ENCODE data around the gene SLC35E3. TPM values are rescaled to one million over a fixed set of nuclear protein-coding genes. Genes with fewer than 3 reads are reported as not detected.

SLC35E3 gene
- 1.8 and 2.7 TPM in 2 replicates for total RNA-seq (2014; rRNA removed; shearing (Covaris generic))

DNA sequence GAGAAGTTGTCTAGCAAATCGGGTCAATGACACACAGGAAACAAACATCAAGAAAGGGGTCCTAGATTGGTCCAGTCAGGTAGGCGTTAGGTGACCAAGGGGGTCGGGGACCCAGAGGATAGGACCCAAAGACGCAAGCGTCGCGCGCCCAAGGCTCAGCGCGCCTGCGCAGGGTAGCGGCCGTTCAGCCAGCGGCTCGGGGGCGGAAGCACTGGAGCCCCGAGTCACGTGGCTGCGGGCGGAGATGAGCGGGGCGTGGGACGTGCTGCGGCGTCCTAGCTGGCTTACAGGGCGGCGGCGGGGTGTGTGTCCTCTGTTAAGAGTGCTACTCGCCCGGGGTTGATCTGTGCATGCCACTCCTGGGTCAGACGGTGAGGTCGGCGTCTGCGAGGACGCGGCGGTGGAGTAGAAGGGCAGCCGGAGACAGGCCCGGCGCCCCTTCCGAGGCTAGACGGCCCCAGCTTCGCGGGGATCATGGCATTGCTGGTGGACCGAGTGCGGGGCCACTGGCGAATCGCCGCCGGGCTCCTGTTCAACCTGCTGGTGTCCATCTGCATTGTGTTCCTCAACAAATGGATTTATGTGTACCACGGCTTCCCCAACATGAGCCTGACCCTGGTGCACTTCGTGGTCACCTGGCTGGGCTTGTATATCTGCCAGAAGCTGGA is at the start of gene SLC35E3:
SLC35E3 (plus strand) TSS at position 273 of the 668 bp plus-strand sequence; CDS start at position 475, 202 bp downstream.
- DNase-seq (ENCODE audit: low spot score), result peak; percentile 78

DNA sequence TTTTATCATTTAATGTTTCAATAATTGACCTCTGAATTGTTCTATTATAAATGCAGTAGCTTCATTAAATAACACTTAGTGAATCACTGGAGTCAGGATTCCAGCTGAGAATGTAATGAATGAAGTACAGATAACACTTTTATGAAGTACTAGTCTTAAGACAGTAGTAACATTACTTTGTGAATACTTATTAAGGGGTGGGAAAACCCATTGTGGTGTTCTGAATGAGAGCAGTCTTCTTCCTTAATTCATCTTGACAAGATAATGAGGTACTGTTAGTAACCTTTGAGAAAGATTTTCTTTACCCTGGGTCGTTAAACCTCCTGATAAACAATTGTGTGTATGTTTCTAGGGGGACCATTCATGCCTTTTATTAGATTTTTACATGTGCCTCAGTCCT is 46.5 kb upstream of the SLC35E3 start:
- DNase-seq (ENCODE audit: low spot score), result no peak

DNA sequence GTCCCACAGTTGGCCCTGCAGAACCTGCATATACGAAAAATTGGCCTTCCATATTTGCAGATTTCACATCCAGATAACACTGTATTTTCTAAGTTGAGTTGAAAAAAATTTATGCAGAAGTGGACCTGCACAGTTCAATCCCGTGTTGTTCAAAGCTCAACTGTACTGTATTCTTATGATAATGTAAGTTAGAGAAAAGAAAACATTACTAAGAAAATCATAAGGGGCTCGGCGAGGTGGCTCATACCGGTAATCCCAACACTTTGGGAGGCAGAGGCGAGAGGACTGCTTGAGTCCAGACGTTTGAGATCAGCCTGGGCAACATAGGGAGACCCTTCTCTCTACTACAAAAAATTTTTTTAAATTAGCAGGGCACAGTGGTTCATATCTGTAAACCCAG is 18.2 kb upstream of the SLC35E3 start:
- DNase-seq (ENCODE audit: low spot score), result no peak

DNA sequence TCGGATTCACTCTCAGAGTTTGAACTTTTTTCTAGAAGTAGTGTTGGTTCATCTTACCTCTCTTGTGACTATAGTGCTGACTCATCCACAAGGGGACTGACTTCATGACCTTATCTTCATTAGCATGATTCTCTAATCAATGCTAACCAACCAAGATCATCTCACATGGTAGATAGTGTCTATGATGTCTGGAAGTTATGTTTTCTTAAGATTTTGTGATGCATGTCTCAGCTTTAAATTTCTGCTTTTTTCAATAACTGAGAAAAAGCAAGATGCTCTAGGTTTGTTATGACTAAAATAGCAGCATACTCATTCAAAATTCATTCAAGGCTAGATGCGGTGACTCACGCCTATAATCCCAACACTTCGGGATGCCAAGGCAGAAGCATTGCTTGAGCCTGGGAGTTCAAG is 12.3 kb upstream of the SLC35E3 start:
- DNase-seq (ENCODE audit: low spot score), result peak; percentile 66

DNA sequence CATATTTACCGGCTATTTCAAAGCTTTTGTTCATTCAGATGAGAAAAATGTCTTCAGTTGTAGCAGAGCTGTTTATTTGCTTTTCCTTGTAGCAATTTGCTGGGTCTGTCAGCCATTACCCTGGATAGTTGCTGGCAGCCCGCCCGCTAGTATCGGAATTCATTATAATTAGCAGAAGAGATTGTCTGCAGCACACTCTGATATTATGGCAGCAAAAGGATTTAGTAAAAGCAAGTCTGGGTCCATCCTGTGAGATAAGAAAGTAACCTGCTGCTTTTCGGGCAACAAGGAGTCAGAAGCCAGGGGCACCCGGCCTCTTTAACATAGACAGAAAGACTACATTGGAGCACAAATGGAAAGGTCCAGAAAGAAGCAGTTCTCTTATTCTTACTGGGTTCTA is 6.1 kb upstream of the SLC35E3 start:
- DNase-seq (ENCODE audit: low spot score), result no peak

DNA sequence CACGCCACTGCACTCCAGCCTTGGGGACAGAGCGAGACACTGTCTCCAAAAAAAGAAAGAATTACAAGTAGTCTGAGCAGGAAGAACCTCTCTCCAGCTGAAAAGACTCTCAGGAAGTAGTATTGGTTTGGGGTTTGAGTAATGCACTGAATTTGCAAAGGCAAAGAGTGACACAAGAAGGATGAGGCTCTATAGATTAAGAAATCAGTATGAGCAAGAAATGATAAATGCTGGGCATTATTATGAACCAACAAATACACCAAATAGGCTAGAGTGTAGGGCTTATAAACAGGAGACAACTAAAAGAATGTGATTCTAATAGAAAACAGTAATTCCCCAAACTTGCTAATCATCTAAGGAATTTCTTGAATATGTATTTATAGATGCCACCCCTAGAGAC is 2.6 kb upstream of the SLC35E3 start:
- DNase-seq (ENCODE audit: low spot score), result no peak

DNA sequence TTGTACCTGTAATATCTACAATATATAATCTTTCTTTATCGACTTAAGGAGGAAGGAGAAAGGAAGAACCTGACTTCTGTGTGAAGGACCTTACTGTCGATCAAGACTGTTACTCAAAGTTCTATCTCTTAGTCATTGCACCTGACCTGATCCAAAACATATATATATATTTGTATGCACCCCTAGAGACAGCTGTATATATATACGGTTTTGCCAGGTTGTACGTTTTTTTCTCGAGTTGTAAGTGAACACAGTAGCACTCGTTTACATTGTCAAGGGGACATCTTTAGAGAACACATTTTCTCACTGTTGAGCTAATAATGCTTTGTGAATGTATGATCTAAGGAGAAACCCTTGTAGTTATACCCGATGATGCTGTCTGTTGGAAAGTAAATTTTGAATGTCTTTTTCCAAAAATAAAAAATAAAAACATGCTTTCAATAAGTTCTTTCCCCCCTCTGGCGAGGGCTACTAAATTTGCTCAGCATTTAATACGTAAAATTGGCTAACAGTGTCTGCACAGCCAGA is 536 bp upstream of the SLC35E3 start:
- no peak for DNase-seq (ENCODE audit: low spot score)

DNA sequence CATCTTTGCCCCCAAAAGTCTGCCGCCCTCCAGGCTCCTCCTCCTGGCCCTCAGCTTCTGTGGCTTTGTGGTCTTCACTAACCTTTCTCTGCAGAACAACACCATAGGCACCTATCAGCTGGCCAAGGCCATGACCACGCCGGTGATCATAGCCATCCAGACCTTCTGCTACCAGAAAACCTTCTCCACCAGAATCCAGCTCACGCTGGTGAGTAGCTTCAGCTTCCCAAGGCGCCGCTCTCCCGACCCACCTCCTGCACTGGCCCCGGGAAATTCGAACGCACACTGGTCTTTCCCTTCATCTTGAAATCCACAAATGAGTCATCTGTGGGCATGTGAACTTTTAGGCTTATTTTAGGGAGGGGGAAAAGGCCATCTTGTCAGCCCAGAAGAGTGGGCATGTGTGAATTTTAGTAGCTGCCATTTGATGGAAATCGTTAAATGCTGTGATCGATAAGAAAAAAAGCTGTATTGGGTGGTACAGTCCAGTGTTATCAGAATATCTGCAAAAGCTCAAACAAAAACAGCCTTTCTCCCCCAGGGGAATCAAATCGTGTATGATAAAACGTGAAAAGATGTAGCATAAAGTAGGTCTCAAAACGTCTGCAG is 700 bp downstream of the SLC35E3 start:
- no peak for DNase-seq (ENCODE audit: low spot score)

DNA sequence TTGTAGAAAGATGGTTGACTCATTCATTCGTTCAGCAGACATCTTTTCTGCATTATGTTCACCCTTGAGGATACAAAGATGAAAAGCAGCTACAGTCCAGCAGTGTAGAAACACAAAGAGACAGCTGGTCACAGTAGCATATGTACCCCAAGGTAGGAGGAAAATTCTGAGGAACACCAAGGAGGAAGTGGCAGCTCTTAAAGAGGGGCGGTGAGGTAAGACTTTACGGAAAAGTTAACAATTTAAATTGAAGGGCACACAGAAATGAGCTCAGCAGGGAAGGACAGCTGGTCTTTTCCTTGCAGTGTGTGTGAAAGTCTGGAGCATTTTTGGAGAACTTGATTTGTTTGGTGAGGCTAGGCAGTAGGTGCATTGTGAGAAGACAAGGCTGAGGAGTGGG is 3.5 kb downstream of the SLC35E3 start:
- no peak for DNase-seq (ENCODE audit: low spot score)

DNA sequence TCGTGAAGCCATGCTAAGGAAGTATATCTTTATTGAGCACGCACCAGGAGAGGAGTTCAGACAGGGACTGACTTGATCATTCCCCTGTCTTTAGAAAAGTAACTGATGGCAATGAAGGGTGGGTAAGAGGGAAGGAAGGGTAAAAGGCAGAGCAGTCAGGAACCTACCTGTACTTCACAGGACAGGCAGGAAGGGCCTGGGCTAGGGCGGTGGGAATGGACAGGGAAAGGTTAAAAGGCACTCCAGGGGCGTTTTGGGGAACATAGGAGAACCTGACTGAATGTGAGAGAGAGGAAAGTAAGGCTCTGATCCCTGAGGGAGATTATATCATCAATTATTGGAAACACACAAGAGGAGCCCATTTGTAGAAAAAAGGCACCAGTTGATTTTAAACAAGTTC is 3.9 kb downstream of the SLC35E3 start:
- no peak for DNase-seq (ENCODE audit: low spot score)

DNA sequence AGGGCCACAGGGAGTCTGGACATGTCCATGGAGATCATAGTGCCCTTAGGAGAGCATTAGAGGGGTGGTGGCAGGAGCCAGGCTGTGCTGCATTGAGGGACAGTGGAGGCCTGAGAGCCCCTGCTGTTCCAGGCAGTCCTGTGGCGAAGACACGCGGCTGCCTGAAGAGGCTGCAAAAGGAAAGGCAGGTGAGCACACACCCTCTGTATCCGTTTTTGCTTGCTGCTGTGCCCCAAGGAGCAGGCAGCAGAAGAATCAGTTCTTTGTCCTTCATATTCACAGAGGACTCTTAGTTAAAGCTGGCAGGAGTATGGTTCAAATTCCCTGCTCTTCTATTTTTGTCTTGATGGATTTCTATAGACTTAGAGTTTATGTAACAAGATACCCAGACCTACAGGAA is 4.5 kb downstream of the SLC35E3 start:
- no peak for DNase-seq (ENCODE audit: low spot score)

DNA sequence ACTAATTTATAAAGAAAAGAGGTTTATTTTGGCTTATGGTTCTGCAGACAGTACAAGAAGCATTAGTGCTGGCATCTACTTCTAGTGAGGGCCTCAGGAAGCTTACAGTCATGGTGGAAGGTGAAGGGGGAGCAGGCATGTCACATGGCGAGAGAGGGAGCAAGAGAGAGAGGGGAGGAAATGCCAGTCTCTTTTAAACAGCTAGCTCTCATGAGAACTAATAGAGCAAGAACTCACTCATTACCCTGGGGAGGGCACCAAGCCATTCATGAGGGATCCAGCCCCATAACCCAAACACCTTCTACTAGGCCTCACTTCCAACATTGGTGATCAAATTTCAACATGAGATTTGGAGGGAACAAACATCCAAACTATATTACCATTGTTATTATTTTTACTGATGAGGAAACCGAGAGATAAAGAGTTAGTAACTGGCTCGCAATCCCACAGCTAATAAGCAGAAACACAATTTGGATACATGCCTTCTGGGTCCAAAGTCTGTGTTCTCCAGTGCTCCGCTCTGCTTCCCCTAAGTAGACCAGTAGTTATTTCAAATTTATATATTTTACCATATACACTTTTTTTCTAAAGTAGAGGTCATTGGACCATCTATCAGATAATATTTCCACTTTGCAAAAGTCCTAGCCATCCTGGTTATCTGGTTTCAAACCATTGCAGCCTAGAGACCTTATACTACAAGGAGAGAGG is 9.7 kb downstream of the SLC35E3 start:
- no peak for DNase-seq (ENCODE audit: low spot score)

DNA sequence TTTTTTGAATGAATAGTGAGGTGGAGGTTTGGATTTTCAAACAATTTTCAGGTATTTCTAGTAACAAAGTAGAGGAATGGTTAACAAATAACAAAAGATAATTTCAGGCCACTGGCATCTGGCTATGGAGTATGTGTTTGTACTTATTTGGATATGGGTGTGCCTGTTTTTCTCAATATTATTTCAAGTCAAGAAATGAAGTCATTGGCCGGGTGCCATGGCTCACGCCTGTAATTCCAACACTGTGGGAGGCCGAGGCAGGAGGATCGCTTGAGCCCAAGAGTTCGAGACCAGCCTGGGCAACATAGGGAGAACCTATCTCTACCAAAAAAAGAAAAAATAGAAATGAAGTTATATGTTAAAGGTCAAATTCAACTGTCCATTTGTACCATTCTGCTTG is 13.9 kb downstream of the SLC35E3 start:
- DNase-seq (ENCODE audit: low spot score), result no peak

DNA sequence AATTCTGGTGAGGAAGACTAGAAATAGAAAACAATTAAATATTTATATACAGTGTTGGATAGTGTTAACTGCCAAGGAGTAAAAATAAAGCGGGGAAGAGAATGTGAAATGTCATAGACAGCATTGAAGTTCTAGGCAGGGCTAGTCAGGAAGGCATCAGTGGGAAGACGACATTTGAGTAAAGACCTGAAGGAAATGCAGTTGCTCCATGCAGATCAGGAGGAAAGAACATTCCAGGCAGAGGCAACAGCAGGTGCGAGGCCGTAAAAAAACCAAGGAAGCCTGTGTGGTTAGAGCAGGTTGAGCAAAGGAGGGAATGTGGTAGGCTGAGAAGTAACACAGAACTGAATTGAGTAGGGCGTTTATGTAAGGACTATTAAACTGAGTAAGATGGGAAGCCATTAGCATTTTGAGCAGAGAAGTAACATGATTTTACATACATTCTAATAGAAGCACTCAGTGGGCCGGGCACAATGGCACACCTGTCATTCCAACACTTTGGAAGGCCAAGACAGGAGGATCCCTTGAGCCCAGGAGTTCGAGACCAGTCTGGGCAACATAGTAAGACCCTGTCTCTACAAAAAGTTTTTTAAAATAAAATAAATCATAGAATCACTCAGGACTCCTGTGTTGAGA is 14.9 kb downstream of the SLC35E3 start:
- no peak for DNase-seq (ENCODE audit: low spot score)

DNA sequence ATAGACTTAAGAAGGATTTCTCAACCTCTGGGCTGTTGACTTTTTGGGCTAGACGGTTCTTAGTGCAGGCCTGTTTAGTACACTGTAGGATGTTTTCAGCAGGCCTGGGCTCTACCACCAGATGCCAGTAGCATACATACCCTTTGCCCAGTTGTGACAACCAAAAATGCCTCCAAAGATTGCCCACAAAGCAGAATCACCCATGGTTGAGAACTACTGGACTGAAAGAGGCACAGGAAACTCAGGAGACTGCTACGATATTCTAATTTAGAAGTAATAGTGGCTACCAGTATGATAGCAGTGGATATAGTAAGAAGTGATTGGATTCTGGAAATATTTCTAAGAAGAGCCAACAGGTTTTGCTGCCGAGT is 15.5 kb downstream of the SLC35E3 start:
- DNase-seq (ENCODE audit: low spot score), result no peak

DNA sequence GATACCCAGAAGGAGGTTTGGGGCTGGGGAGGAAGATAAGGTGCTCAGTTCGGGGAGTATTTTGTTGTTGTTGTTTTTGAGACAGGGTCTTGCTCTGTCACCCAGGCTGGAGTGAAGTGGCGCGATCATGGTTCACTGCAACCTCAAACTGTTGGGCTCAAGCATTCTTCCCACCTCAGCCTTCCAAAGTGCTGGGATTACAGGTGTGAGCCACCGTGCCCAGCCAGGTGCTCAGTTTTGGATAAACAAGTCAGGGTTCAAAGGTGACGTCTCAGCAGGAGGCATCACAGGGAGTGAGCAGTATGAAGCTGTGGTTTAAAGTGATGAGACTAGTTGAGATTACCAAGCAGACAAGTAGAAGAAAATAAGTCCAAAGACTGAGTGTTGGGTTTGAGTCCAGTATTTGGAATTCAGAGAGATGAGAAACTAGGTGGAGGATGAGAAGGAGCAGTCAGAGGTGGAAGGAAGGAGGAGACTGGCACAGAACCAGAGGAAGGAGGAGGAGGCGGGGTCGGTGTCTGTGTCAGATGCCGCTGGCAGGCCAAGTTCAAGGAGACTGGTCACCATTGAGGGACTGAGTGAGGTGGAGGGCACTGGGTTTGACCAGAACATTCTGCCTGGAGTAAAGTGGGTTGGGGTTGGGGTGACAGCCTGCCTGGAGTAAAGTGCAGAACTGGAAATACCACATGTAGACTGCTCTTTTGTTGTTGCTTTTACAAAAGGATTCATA is 16.1 kb downstream of the SLC35E3 start:
- DNase-seq (ENCODE audit: low spot score), result no peak

DNA sequence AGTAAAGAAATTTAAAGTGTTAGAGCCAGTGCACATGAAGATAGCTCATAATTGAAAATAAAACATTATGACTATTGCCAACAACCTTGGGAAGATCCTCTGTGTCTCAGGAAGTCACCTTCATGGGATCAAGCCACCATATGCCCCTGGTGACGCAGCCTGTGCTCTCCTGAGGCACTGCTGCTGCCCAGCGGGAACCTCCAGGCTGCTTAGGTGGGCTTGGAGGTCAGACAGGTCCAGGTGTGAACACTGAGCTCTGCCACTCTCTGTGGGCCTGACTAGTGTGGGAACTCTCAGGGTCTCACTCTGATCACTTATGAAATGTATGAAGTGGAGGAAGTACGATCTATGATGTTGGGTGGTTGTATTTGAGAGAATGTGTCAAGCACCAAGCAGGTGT is 16.7 kb downstream of the SLC35E3 start:
- DNase-seq (ENCODE audit: low spot score), result no peak

DNA sequence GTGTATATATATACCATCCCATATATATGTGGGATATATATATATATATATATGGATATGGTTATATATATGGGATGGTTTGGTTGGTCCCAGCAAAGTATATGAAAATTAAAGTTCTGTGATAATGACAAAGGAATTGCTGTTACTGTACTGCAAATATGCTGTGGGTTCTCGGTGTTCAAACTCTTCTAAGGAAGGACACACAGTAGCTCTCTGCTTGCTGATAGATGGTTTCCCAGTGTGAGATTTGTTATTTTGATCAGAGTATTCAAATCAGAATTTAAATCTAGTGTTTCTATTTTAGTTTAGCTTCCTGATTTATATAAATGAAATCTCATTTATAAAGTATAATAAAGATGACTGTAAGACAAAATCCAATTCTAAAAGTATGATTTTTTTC is 19.7 kb downstream of the SLC35E3 start:
- DNase-seq (ENCODE audit: low spot score), result no peak

DNA sequence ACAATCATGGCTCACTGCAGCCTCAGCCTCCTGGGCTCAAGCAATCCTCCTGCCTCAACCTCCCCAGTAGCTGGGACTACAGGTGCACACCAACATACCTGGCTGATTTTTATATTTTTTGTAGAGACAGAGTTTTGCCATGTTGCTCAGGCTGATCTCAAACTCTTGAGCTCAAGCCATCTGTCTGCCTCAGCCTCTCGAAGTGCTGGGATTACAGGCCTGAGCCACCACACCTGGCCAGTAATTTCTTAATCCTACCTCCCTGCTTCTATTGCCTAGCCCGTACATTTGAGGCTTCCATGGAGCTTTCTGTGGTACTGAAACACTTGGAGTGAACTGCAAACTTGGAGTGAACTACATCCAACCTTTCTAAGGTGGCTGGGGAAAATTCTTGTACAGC is 20.7 kb downstream of the SLC35E3 start:
- no peak for DNase-seq (ENCODE audit: low spot score)

DNA sequence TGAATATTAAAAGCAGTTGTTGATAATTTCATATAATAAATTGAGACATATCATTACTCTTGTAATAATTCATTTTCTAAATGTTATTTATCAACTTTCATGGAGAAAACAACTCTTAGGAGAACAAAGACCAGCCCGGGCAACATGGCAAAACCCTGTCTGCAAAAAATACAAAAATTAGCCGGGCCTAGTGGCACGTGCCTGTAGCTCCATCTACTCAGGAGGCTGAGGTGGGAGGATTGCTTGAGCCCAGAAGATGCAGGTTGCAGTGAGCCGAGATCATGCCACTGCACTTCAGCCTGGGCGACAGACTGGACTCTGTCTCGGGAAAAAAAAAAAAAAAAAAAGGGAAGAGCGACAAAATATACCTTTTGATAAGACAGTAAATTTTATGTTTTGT is 21.2 kb downstream of the SLC35E3 start:
- DNase-seq (ENCODE audit: low spot score), result no peak

DNA sequence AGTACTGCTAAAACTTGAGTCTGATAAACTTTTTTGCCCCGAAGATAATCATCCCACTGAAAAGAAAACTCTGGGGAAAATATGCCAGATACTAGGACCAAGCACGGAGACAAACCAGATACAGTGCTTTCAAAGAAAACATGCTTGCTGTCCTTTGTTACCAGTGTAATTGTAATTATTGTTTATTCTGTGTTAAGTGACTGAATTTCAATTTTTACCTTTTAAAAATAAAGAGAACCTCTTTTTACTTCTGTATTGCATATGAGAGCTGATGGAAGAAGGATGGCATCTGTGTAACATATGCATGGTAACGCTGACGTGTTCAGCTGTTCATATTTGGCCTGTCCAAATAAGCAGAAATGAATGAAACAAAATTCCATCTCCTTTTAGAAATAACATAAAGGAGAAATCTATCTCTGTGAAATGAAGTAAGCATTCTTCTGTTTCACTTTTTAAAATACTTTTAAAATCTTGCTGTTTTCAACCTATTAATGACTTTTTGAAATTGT is 22.5 kb downstream of the SLC35E3 start:
- no peak for DNase-seq (ENCODE audit: low spot score)

DNA sequence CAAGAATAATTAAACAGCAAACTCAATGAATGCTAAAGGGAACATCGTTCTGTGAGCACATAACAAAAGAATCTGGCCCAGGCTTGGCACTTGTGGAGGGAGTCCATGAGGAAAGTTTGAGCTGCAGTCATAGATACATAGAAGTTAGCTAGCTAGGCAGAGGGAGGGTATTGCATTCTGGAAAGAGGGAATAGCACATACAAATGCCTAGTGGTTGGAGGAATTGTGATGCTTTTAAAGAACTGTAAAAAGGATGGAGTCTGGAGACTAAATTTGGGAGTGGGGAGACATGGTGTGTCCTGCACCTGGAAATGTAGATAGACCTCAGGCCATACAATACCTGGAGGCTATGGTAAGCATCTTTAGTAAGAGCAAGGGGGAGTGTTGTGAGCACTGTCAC is 24.0 kb downstream of the SLC35E3 start:
- no peak for DNase-seq (ENCODE audit: low spot score)

All from A172 (cell line).